Stimulated activated CD4-positive, alpha-beta T cell treated with anti-CD3 and anti-CD28 coated beads, Interleukin-1b, Interleukin-23, amount 100 ng/mL, for 48 hours (primary cell): Measurements from ENCODE around the gene CDH6.

Source experiments
- DNase-seq: peaks from one replicate; pipeline ENCODE4 v3.0.0-alpha.2; 2020

CDH6 gene

DNA sequence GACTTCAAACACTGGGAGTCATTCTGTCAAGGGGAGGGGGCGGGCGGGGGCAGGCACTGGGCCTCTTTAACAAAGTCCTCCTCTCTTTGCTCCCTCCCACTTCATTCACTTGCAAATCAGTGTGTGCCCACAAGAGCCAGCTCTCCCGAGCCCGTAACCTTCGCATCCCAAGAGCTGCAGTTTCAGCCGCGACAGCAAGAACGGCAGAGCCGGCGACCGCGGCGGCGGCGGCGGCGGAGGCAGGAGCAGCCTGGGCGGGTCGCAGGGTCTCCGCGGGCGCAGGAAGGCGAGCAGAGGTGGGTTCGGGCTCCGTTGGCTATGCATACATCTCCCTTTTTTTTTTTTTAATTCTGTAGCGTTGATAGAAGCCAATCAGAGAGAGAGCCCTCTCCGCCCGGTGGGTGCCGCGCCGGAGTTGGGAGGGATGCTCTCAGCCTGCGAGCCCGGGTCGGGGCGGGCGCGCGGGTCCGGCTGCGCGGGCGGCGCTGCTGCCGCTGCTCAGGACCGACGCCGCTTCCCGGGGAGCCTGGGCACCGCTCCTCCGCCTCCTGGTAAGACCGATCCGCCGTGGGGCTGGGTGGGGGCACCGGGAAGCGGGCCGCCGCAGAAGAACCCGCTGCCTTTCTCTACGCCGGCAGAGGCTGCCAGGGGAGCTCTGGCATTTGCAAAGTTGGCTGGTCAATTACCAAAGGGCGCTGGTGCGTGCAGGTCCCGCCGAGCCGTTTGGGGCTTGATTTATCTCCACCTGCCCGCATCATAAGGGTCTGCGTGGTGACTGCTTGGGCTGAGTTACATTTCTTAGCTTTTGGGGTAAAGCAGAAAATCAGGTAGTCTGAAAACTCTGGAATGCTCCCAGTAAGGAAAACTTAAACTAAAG is at the start of gene CDH6:
CDH6 (plus strand) TSS at position 96 of the 877 bp plus-strand sequence. CDS start 73,788 bp downstream, outside the sequence.
- no peak for DNase-seq

DNA sequence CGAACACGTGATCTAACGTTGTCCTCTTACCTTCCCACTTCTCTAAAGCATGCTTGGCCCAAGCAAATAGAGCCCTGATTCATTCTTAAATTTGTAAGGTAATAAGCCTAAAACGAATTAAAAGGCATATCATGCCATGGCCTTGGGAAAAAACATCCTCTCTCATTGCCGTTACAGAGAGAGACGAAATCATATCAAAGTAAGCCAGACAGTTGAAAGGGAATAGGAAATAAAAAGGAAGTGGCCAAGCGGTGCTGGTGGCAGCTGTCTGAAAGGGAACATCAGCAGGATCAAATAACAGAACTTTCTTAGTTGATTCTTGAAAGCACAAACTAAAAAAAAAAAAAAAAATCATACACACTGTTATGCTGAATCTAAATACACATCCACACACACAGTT is 49.1 kb upstream of the CDH6 start:
- no peak for DNase-seq

DNA sequence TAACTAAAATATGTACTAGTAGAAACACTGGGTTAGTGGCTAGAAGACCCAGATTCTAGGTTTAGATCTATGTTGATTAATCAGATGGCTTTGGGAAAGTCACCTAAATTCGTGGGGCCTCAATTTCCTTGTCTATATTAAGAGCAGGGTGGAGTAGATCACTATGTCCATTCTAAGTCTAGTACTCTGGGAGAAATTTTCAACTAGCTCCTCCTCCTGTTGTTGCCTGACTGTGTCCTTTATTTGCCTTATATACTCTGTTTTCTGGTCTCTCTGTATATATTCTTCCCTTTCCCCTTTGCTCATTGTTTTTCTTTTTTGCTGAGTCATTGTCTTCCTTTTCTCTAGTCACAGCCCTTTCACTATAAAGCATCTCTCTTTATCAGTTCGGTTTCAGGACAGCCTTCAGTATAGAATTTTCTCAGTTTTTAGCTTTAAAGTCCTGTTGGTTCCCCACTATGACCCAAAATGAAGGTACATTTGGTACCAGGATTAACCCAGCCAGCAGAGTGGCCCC is 44.5 kb upstream of the CDH6 start:
- no peak for DNase-seq

GRCh38 chr5:31153521-31153920 is 40.0 kb upstream of the CDH6 start:
- no peak for DNase-seq

GRCh38 chr5:31156631-31157160 is 36.8 kb upstream of the CDH6 start:
- DNase-seq, result no peak

GRCh38 chr5:31157720-31158119 is 35.8 kb upstream of the CDH6 start:
- no peak for DNase-seq

DNA sequence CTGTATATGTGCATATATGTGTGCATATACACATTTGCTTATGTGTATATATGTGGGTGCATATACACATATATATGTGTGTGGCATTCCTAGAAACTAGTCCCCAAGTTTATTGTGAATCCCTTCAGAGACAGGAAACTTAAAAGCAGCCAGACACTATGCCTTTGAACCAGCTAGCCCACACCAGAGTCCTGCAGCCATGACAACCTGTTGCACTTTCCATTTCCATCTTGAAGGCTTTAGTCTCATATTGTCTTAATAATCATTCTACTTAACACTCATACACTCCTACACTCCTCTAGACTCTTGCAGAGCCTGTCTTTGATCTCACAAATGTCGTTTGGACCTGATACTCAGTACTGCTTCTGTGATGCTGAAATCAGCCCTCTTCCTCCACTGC is 34.8 kb upstream of the CDH6 start:
- DNase-seq, result no peak

- DNase-seq, result no peak
These were observed 31.7 kb upstream of the CDH6 start for GRCh38 chr5:31161781-31162181.

DNA sequence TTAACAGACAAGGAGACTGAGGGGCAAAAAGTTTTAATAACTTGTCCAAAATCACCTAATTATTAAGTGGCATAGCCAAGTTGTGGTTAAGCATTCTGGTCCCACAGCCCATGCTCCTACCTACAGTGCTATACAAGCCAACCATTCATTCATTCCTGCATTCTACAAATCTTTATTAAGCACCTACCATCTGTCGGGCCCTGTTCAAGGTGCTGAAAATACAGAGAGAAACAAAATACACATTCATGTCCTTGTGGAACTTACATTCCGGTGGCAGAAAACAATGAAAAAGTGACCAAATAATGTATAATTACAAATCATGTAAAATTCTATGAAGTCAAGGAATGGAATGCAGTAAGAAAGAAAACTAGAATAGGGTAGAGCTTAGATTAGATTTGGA is 27.8 kb upstream of the CDH6 start:
- no peak for DNase-seq

DNA sequence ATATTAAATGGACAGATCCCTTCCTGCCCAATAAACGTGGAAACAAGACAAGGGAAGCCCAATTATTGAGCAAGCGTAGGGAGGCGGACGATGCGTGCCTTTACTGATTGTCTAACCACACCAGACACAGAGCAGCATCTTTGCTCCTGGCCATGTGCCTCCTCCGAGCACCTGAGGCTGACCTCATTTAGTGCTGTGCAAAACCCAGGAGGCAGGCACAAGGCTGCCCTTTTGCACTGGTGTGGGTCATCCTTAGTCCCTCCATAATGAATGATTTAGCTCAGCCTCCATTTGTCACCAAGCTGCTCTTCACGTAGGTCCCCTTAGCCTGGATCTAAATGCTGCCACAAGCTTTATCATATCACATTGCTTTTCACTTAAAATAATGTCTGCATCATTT is 24.1 kb upstream of the CDH6 start:
- no peak for DNase-seq

DNA sequence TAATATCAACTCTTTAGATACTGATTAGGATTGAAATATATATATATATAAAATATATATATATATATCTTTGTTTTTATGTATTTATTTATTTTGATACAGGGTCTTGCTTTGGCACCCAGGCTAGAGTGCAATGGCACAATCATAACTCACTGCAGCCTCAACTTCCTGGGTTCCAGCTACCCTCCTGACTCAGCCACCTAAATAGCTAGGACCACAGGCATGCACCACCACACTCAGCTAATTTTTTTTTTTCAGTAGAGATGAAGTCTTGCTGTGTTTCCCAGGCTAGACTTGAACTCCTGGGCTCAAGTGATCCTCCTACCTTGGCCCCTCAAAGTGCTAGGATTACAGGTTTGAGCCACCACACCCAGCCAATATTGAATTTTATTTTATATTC is 20.6 kb upstream of the CDH6 start:
- DNase-seq, result no peak

- no peak for DNase-seq
These were observed 19.9 kb upstream of the CDH6 start for GRCh38 chr5:31173614-31174013.

DNA sequence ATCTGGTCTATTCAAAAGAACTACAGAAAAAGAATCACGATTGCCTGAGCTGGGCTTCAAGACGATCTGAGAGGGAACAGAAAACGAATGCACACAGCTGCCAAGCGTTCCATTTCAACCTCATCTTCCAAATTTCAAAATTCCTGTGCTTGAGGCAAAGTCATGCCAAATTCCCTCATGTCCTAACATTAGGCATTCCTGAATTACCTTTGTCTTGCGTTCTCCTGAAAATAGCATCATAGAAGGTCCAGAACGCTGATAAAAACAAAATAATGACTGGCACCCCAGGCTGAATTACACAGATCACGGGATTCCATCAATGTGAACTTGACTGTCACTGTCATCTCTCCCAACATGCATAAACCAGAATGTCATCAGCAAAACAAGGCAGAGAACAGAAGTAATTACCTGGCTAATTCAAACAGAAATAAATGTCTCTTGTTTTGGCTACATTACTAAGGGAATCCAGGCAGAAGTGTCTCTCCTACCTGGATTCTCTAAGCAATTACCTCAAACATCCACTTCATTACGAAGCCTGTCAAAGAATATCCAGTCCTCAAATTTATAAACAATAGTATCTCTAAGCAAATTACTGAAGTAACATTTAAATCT is 12.0 kb upstream of the CDH6 start:
- DNase-seq, result no peak

GRCh38 chr5:31182136-31182535 is 11.3 kb upstream of the CDH6 start:
- DNase-seq, result no peak

DNA sequence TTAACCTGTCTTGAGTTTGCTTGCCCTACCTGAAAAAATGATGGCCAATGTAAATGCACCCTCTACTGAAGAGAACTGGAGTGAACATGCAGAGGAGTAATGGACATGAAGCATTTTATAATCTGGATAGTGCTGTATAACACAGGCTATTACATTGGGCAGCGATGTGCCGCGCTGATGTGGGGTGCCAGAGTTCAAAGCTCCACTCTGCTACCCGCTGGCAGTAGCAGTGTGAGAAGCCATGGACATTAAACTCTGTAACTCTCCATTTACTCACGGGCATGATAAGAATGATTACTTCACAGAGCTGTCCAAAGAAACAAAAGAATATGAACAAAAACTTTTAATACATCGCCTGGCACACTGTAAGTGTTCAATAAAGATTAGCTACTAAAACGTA is 7.5 kb upstream of the CDH6 start:
- DNase-seq, result no peak

DNA sequence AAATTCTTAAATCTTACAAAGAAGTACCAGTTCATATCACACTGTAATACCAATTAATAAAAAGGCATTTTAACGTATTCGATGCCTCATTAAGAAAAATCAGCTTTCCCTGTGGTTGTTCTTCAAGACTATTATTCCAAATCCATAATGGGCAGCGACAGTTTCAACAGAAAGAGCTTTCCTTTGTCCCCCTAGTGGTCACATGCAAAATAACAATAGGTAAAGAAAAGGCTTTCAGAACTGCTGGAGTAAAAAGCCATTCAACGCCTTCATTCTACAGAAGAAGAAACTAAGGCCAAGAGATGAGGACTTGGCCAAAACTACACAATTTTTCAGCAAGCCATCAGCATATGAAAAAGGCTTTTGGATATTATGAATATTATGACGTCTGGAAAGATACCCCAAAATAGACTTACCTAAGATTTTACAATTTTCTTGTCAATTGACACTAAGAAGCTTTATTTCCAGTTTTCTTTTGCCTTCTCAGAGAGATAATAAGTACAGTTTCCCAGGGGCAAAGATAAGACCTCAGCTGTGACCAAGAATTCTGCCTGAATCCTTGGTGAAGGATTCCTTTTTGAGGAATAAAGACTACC is 6.7 kb upstream of the CDH6 start:
- DNase-seq, result no peak

GRCh38 chr5:31187591-31187990 is 5.9 kb upstream of the CDH6 start:
- no peak for DNase-seq

DNA sequence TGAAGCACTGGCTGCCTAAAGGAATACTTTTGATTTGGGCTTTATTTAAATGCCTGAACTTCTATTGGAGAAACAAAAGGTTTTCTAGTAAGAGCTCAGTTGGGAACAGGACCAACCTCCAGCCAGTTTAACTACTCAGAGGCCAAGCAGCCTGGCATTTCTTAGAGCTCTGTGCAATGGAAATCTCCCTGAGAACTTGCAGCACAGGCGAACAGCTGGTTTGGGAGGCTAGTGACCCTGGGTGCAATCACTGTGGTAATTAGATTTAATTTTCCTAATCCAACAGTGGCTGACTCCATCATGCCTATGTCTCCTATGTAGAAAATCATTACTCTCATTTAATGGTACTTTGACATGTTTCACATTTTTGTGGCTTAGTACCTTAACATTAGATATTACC is 1.0 kb upstream of the CDH6 start:
- DNase-seq, result no peak

DNA sequence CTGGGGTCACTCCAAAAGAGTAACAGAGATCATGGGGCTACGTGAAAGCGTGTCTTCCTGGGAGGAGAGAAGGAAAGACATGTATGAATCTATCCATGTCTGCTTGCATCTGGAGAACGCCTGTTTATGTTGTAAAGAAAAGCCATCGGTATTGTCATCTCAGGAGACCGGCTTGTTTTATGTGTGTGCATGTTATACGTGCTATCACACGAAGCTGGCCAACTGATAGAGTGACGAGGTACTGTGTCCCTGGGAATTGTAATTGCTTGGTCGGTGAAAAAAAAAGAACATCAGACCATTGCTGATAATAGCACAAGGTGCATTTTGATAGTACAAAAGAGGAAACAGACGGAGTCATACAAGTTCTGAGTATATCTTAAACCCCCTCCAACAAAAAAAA is 370 bp upstream of the CDH6 start:
- DNase-seq, result no peak

- DNase-seq, result no peak
These were observed 955 bp downstream of the CDH6 start for GRCh38 chr5:31194468-31194813.

DNA sequence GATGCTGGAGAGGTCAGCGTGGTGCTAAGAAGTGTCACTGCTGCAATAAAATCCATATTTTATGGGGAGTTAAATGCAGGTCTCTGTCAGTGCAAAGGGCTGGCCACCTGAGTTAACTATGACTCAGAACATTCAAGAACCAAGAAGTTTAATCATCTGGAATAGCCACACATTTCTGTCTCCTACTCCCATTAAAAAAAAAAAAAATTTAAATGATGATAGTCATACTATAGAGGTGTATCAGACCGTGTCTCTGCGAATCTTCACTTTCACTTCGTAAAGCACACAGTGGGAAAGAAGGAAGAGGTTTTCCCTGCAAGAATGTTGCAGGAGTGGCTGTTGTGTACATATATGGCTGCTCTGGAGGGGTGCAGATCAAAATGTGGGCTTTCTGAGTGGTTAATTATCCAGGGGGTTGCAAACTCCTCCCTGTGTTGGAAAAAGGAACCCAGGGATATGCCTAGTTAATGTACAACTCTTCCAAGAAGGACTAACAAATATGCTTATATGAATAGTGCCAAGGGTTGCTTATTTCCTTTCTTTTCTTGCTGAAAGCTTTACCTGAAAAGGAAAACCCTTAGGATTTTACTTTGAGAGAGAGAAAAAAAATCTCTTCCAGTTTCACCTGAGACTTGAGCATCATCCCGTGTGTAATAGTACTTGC is 1.5 kb downstream of the CDH6 start:
- DNase-seq, result no peak

GRCh38 chr5:31196309-31196708 is 2.8 kb downstream of the CDH6 start:
- no peak for DNase-seq

GRCh38 chr5:31197183-31197582 is 3.7 kb downstream of the CDH6 start:
- no peak for DNase-seq
